ENCODE measurements around the gene TICAM2.

DNA sequence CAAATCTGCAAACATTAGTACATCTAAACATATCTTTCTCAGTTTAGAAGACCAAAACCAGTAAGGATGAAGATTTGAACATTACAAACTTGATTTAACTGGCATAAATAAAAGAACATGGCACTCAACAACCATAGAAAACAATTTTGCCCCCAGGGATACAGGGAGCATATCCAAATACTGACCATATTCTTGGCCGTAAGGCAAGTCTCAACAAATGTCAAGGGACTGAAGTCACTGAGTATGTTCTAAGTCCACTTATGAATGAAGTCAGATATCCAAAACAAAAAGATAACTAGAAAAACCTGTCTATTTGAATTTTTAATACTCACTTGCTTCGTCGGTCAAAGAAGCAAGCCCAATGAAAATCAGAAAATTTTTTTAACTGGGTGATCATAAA, 71.9 kb downstream of the TICAM2 start:
- TF ChIP-seq, protein P1, sequence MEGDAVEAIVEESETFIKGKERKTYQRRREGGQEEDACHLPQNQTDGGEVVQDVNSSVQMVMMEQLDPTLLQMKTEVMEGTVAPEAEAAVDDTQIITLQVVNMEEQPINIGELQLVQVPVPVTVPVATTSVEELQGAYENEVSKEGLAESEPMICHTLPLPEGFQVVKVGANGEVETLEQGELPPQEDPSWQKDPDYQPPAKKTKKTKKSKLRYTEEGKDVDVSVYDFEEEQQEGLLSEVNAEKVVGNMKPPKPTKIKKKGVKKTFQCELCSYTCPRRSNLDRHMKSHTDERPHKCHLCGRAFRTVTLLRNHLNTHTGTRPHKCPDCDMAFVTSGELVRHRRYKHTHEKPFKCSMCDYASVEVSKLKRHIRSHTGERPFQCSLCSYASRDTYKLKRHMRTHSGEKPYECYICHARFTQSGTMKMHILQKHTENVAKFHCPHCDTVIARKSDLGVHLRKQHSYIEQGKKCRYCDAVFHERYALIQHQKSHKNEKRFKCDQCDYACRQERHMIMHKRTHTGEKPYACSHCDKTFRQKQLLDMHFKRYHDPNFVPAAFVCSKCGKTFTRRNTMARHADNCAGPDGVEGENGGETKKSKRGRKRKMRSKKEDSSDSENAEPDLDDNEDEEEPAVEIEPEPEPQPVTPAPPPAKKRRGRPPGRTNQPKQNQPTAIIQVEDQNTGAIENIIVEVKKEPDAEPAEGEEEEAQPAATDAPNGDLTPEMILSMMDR (IDR thresholded peaks at IDR 0.05), result no peak
- TF ChIP-seq JUN (CRISPR knock-in tag; IDR thresholded peaks at IDR 0.05), result no peak
